GM19395 (cell line): ENCODE results near the gene HSFX3.
"Not testable (repeated sequence)": the region's sequence is repeated elsewhere in the genome, so short reads cannot be mapped to it uniquely, and the experiment has no call there.

Experiments used
- ATAC-seq: cut with Tn5 transposase; IDR thresholded peaks from one replicate; pipeline ENCODE4 v1.9.1; 2021; ENCODE audit warnings: mild to moderate bottlenecking, moderate library complexity; ENCODE audit not compliant: unreplicated experiment

Gene HSFX3

DNA sequence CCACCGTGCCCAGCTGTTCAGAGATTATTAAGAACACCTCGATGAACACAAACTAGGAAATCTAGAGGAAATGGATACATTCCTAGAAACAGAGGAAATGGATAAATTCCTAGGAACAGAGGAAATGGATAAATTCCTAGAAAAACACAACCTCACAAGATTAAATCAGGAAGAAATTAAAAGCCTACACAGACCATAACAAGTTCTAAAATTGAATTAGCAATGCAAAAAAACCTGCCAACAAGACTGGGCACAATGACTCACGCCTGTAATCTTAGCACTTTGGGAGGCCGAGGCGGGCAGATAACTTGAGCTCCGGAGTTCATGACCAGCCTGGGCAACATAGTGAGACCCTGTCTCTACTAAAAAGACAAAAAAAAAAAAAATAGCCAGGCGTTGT lies 31.5 kb downstream of the HSFX3 start:
- no peak for ATAC-seq

DNA sequence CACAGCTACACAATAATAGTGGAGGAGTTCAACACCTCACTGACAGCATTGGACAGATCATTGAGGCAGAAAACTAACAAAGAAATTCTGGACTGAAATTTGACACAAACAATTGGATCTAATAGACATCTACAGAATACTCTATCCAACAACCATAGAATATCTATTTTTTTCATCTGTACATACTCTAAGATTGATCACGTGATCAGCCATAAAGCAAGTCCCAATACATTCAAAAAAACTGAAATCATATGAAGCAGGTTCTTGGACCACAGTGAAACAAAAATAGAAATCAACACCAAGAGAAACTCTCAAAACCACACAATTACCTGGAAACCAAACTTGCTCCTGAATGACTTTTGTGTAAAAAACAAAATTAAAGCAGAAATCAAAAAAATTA lies 32.4 kb downstream of the HSFX3 start:
- no peak for ATAC-seq

DNA sequence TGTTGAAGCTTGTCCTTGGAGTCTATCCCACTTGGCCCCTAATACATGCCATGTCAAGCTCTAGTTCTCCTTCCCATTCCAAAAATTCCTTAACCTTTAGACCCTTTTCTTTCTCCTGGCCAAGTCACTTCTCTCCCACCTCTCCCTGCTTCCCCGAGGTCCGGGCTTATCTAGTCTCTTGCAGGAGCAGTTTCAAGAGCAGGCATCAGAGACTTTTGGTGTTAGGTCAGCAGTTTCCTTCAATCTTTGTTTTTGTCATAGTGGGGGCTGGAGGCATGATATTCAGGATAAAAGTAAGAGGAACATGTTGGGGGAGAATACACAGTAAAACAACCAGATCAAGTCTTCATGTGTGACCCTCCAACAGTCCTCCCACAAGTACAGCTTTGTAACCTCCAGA lies 33.1 kb downstream of the HSFX3 start:
- ATAC-seq, result no peak

DNA sequence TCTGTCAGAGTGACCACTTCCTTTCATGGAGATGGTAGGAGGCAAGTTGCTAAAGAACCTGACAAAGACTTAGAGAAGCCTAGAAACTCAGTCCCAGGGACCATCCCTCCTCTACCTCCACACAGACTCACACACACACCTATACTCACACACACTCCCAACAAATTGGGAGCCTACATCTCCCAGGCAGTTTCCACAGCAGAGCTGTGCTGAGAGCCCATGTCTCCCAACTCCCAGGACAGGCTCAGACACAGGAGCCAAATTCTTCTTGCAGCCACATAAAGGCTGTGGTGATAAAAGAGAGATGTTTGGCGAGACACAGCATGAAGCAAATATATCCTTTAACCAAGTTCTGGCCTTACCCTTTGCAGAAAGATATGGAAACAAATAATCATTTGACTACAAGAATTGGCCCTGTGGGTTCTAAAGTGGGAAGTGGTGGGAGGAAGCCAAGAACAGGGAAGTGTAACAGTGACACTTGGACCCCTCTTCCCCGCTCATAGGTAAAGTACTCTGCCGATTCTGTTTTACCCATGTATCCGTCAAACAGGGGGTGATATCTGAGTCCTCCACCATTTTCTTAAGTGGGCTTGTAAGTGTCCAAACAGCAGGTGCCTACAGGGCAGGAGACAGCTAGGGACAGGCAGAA lies 33.6 kb downstream of the HSFX3 start:
- no peak for ATAC-seq

DNA sequence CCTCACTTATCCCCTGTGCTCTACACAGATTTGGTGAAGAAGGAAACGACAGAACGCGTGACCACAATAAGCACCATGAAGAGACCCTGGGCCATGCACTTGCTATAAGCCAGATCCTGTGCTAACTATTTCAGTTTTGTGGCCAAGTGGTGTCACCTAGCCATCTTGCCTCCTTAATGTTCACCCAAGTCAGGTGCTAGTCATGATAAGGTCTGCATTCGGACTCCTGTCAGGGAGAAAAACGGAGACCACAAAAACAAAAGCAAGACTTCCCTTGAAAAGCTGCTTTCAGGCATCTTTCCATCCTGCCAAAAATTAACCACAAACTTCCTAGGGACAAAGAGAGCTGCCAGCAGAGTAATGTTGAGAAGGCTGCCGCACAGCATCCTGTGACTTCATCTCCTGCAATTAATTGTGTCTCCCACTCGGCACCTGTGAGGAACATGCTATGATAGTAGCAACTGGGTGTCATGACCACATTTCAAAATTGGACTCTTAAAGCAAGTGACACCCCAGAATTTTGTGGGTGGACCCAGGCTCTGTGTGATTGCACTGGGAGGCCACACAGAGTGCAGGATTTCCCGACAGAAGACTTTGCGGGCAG lies 35.8 kb downstream of the HSFX3 start:
- ATAC-seq, result no peak

DNA sequence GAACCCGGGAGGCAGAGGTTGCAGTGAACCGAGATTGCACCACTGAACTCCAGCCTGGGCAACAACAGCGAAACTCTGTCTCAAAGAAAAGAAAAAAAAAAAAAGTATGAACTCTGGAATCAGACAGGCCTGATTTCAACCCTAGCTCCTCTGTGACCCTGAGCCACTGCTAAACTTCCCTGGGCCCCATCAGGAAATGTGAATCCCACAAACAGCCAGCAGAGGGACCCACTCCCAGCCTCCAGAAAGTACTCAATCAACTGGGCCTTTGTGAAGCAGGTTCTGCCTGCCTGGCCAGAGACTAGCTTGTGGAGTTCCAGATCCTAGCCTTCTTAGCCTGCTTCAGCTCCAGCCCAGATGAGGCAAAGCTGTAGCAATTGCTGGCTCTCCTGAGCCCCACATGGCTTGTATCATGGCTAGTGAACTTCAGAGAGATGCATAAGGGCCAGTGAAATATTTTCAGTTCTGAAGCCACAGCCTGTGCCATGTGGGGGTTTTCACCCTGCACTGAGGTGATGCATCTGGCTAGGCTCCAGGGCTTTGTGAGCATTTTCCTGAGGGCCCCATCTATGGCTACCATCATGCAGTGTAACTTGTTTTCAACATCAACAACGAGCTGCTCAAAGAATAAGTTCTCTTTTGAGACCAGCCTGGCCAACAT lies 37.4 kb downstream of the HSFX3 start:
- peak; percentile 87 for ATAC-seq

DNA sequence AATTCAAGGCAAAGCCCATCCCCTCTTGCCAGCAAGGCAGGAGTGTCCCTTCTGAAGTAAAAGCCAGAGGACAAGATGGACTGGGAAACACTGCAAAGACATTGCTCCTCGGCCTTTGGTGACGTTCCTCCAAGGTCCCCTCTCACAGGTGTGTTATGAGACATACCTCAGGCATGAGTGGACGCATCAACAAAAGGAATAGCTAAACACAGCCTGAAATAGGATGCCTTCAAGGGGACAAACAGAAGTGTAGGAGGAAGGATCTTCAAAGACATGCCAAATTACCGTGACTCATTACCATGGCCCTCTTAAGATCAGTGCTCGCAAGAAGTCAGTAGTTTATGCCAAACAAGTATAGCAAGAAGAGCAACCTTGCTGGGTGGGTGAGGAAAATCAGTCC lies 38.6 kb downstream of the HSFX3 start:
- no peak for ATAC-seq

DNA sequence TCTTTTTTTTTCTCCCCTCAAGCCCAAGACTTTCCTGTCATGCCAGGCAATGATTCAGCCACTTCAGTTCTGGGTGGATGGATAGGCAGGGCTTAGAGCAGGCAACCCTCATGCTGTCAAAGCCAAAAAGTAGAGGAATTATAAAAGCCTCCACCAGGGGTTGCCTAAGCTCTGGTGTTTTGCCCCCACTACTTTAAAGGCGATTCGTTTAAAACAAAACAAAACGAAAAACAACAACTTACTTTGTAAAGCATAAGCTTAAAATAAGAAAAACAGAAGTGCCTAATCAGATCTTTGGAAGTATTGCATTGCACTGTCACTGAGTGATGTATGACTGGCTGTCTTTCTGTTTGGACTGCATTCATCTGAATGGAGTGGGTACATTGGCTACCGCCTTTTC lies 39.3 kb downstream of the HSFX3 start:
- ATAC-seq, result peak; percentile 47

DNA sequence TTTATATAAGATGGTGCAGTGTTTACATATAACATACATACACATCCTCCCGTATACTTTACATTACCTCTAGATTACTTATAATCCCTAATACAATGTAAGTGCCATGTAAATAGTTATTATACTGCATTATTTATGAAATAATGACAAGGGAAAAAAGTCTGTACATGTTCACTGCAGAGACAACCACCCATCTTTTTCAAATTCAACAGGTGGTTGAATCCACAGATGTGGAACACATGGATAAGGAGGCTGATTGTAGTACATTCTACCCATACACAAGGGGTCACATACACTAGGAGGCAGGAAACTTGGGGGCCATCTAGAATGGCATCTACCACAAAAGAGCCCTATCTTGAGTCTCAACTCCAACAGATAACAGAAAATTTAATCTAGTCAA lies 41.3 kb downstream of the HSFX3 start:
- ATAC-seq, result no peak

DNA sequence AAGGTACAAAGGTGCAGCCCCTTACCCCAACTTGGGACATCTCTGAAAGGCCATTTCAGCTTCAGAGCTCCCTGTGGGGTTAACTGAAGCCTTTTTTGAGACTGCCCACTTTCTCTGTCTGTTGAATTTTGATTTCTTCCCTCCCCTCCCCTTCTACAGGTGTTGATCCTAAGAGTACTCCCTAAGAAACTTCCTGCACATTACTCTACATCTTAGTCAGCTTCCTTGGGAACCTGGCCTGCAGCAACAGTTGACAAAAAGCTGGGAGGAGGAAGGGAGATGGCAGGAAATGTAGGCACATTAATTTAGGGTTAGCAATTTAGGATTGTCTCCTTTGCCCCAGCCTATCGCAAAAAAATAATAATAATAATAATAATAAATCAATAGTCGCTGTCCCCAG lies 43.4 kb downstream of the HSFX3 start:
- no peak for ATAC-seq

DNA sequence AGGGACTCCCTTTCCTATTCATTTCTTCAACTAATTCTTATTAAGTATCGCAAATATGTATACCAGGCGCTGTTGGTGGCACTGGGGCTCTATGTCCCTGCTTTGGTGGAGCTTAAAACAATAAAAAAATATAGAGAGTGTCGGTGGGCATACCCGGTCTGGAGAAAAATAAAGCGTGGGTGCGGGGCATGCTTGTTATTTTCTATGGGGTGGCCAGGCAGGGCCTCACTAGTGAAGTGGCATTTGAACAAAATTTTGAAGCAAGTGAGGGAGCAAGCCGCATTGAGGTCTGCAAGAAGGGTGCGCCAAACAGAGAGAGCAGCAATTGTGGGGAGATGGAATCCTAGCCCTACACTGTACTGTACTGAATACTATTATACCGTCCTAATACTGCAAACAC lies 44.1 kb downstream of the HSFX3 start:
- ATAC-seq, result no peak

DNA sequence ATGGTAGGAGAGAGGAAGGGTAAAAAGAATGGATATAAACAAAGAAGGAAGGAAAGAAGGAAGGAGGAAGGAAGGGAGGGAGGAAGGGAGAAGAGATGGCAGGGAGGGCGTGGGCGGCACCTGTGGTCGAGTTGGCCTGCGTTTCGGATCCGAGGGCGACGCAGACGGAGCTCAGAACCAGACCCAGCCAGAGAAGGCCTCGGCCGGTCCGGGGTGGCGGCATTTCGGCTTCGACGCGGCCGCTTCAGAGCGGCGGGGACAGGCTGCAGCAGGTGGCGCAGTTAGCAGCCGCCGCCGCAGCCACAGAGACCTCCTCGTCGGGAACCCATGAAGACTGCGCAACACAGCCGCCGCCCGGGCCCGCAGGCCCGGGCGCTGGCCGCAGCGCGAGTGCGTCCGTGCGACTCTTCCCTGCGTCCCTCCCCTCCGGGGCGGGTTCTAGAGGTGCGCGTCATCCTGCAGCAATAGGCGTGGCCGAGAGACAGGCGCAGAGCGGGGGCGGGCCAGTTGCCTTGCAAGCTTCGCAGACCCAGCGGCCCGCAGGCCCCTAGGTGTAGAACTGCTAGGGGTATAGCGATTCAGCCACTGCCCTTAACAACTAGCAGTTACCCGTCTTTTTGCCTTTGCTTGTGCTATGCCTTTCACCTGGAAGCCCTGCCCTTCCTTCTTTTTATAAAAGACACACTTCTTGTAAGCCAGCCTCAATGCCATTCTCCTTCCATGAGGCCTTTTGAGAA lies 44.6 kb downstream of the HSFX3 start, which contains the start of gene IDS:
TSS of gene IDS (minus strand) at position 392 of the 737 bp plus-strand sequence. CDS start at position 223, 169 bp downstream.
- ATAC-seq, result peak; percentile 68

DNA sequence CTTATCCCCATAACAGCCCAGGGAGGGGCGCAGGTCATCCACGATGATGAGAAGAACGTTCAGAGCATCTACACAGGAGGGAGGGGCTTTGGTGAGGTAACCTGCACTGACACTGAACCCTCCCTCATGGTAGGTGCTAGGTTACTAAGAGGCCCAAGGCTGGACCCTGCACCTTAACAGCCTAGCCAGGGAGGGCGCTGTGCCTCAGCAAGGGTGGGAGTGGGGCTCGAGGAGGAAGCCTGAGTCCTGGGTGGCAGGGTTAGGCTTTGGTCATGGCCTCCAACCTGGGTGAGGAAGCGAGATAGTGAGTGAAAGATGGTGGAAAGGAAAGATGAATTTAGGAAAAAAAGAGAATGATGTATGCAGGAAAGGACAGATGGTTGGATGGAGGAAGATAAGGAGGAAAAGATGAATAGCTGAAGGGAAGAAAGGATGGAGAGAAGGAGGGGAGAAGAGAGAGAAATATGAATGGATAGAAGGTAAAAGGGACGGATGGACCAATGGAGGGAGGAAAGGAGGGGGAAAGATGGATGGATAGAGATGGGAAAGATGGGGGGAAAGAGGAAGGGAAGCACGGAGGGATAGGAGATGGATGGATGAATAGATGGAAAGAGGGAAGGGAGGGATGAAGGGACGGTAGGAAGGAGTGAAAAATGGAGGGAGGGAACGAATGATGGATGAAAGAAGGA lies 45.4 kb downstream of the HSFX3 start:
- ATAC-seq, result peak; percentile 49

DNA sequence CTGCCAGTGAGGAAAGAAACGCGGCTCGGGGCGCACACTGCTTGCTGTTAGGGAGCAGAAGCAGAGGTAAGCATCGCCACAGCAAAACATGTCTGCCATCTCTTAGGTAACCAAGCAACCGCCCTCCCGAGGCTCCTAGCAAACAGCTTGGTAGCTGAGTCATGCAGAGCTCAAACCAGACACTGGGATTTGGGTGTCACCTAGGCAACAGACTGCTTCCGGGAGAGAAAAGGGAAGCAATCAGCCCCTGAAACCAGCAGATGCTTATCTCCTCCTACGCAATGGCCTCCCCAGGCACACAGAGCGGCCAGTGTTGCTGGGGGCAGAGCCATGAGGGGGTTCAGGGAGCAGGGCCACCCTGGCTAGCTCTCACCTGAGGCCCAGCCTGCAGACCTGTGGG lies 46.3 kb downstream of the HSFX3 start:
- peak; percentile 72 for ATAC-seq

DNA sequence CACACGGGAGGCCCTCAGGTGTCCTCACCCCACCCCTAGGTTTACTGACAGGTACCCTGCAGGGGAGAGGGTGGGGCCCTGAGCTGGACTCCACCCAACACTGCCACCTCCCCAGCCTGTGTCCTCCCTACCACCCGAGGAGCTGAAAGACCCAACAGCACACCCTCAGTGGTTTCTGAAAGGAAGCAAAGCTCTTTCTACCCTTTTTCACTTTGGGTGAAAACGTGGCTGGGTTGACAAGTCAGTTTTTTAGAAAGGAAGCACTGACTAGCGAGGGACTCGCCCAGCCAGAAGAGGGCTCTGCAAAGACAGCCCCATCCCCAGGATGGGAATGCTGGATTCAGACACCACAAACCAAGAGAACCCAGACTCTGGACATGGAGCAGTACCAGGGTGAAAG lies 46.8 kb downstream of the HSFX3 start:
- ATAC-seq, result not testable (repeated sequence)

DNA sequence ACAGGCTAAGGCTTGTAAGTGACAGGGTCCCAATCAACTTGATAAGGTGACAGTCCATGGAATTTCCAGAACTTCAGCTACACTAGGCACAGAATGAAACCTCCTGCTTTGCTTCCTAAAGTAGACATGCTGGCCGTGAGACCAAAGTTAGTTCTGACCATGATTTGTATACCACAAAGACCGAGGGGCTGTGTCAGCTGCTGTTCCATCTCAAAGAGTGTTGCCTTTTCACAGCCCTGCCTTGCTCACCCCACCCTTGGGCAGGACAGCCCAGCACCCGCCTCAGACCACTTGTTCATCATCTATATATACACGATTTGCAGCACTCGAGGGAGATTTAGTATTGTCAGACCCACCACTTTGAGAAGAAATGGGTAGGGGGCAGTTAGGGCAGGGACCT lies 50.0 kb downstream of the HSFX3 start:
- no peak for ATAC-seq

DNA sequence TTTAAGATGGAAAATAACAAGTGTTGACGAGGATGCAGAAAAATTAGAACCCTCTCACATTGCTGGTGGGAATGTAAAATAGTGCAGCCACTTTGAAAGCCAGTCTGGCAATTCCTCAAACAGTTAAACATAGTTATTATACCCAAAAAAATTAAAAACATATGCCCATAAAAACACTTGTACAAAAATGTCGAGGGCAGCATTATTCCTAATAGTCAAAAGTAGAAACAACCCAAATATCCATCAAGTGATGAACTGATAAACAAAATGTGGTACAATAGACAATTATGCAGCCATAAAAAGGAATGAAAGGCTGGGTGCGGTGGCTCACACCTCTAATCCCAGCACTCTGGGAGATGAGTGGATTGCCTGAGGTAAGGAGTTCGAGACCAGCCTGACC lies 51.0 kb downstream of the HSFX3 start:
- ATAC-seq, result no peak
